ENCODE results near the gene SLC16A12. TPM values are rescaled to one million over a fixed set of nuclear protein-coding genes. Genes with fewer than 3 reads are reported as not detected.

The SLC16A12 gene
- total and polyA plus RNA-seq, 2 of the 8 experiments (the other 6 are each of a cell fraction or from before 2014, with no cell fraction given) = 1.6 to 1.9 TPM

GRCh38 chr10:89469517-89469916 lies 65.9 kb downstream of the SLC16A12 start:
- POLR2A ChIA-PET (ENCODE audit: partially characterized antibody) = no interaction called here

More at GRCh38 chr10:89469517-89469916, 65.9 kb downstream of the SLC16A12 start:
- H2BK5ac ChIP-seq (ENCODE audit: low read depth, low read length) = no peak overlapping the region
- no peak overlapping the region for H2AK5ac ChIP-seq (ENCODE audit: low read depth, low read length)
- H3K4ac ChIP-seq (replicated peaks; ENCODE audit: insufficient read length, low read depth, low read length) = no peak overlapping the region
- H3K56ac ChIP-seq (replicated peaks; ENCODE audit: insufficient read length, low read depth, low read length) = no peak overlapping the region
- FAIRE-seq = no peak
- H3K14ac ChIP-seq (ENCODE audit: insufficient read length) = no peak overlapping the region
- no peak overlapping the region for H2BK15ac ChIP-seq (ENCODE audit: low read length)
- no peak overlapping the region for H4K8ac ChIP-seq (ENCODE audit: extremely low read depth, insufficient read depth, low read length)
- no peak overlapping the region for H2BK120ac ChIP-seq (replicated peaks; ENCODE audit: low read depth, low read length)
- H2BK20ac ChIP-seq (ENCODE audit: low read length) = no peak overlapping the region
- no peak overlapping the region for H3K27ac ChIP-seq (ENCODE audit: low read depth, low read length)
- H3K36me3 ChIP-seq (ENCODE audit: control insufficient read depth in 2 of 4, insufficient read depth in 4 of 4, low read length in 3 of 4) = no peaks in the 10 kb centered on the region
- no peaks in the 10 kb centered on the region for H3K23me2 ChIP-seq (ENCODE audit: low read depth, low read length)
- CTCF ChIA-PET (ENCODE audit: partially characterized antibody) = interaction anchor here (0.6 to 5.5 kb wide), 3 partner anchors 93 to 241 kb away, joined by 3 to 28 read pairs (median 3); no protein-coding TSS in a partner anchor
- no peak overlapping the region for H3K4me2 ChIP-seq (ENCODE audit: insufficient read depth in 1 of 2, low read depth in 2 of 2, low read length in 2 of 2)
- no peaks in the 10 kb centered on the region for H3K9me3 ChIP-seq (ENCODE audit: insufficient read depth in 2 of 2, low read depth in 1 of 2, low read length in 1 of 2)
- H4K5ac ChIP-seq (ENCODE audit: insufficient read length, low read depth, low read length) = no peak overlapping the region
- H3K79me1 ChIP-seq (ENCODE audit: low read depth, low read length) = no peaks in the 10 kb centered on the region
- H2AFZ ChIP-seq (ENCODE audit: low read length) = no peak overlapping the region
- no peak overlapping the region for H4K91ac ChIP-seq (replicated peaks; ENCODE audit: insufficient read length, low read length)
- no peak overlapping the region for H3K9ac ChIP-seq (replicated peaks in 1 of 4; ENCODE audit: extremely low read depth in 1 of 4, low read depth in 3 of 4, low read length in 3 of 4)
- no peaks in the 10 kb centered on the region for H3K27me3 ChIP-seq (replicated peaks in 1 of 4; ENCODE audit: control insufficient read depth in 3 of 4, extremely low read depth in 1 of 4, insufficient read depth in 3 of 4, low read length in 3 of 4)
- no peak overlapping the region for H3K18ac ChIP-seq (ENCODE audit: extremely low read depth, low read length)
- H3K23ac ChIP-seq (ENCODE audit: insufficient read length) = no peak overlapping the region
- H3K4me3 ChIP-seq (ENCODE audit: extremely low read depth in 1 of 4, insufficient read depth in 2 of 4, low read depth in 3 of 4, low read length in 4 of 4) = no peak overlapping the region
- no peak for DNase-seq (ENCODE audit: low read depth in 1 of 2, low spot score in 2 of 2)
- H2BK12ac ChIP-seq (ENCODE audit: low read depth, low read length) = no peak overlapping the region
- H3K4me1 ChIP-seq (replicated peaks in 1 of 4; ENCODE audit: control insufficient read depth in 3 of 4, insufficient read depth in 4 of 4, low read length in 3 of 4) = no peaks in the 10 kb centered on the region; a peak in 1 of 7 replicates
- no peak for TF ChIP-seq RXRA (IDR thresholded peaks at IDR 0.05; ENCODE audit: insufficient read depth, low read depth, low read length)
- TF ChIP-seq RNF2 (IDR thresholded peaks at IDR 0.05; ENCODE audit: borderline replicate concordance, low read depth, low read length, missing control alignments, poor library complexity, severe bottlenecking) = no peak
- TF ChIP-seq SAP30 (IDR thresholded peaks at IDR 0.05; ENCODE audit: insufficient read depth, insufficient replicate concordance, low read length) = no peak
- TF ChIP-seq POLR2A (IDR thresholded peaks at IDR 0.05; ENCODE audit: control extremely low read depth in 1 of 2, low read depth in 2 of 2, low read length in 2 of 2) = no peak
- no peak for TF ChIP-seq MAFK (IDR thresholded peaks at IDR 0.05; ENCODE audit: low read depth, low read length)
- TF ChIP-seq CBX8 (IDR thresholded peaks at IDR 0.05; ENCODE audit: borderline replicate concordance, low read depth, low read length) = no peak
- no peak for TF ChIP-seq CTBP2 (IDR thresholded peaks at IDR 0.05; ENCODE audit: borderline replicate concordance, insufficient read depth, insufficient read length, low read length)
- no peaks in the 10 kb centered on the region for H3K79me2 ChIP-seq (ENCODE audit: control insufficient read depth in 1 of 2, insufficient read depth in 2 of 2, low read length in 2 of 2)
- no peaks in the 10 kb centered on the region for H4K20me1 ChIP-seq (replicated peaks in 1 of 2; ENCODE audit: control insufficient read depth in 1 of 2, insufficient read depth in 2 of 2, low read length in 2 of 2)

Data from H1 (cell line).